MM.1S (cell line): ENCODE measurements around the gene RSU1.

Experiments
- DNase-seq: peaks from one replicate; pipeline ENCODE4 v3.0.0-alpha.2; 2015
- H2AFZ ChIP-seq: fragments of 300-600 bp; sonication (generic); 2 replicates; pipeline ENCODE4 v1.6.0; 2016; ENCODE audit warnings: antibody characterized with exemption, low read length
- H3F3A ChIP-seq: fragments of 300-600 bp; sonication (generic); 2 replicates; pipeline ENCODE4 v1.6.1; 2016; ENCODE audit warnings: mild to moderate bottlenecking, antibody characterized with exemption, low read length, moderate library complexity, mixed read lengths; ENCODE audit not compliant: insufficient read depth
- H3K27ac ChIP-seq: fragments of 300-600 bp; sonication (generic); 2 replicates; pipeline ENCODE4 v1.5.1; 2016; ENCODE audit warnings: mild to moderate bottlenecking, low read length
- H3K27me3 ChIP-seq: fragments of 300-600 bp; sonication (generic); replicated peaks from 2 replicates; pipeline ENCODE4 v1.6.0; 2016; ENCODE audit warnings: low read length; ENCODE audit not compliant: insufficient read depth
- H3K36me3 ChIP-seq: fragments of 300-600 bp; sonication (generic); replicated peaks from 2 replicates; pipeline ENCODE4 v1.6.1; 2016; ENCODE audit warnings: mild to moderate bottlenecking, low read length, mixed read lengths; ENCODE audit not compliant: insufficient read depth
- H3K4me1 ChIP-seq: fragments of 300-600 bp; sonication (generic); 2 replicates; pipeline ENCODE4 v1.6.1; 2016; ENCODE audit warnings: low read length, mixed read lengths
- H3K4me2 ChIP-seq: fragments of 300-600 bp; sonication (generic); 2 replicates; pipeline ENCODE4 v1.6.0; 2016; ENCODE audit warnings: low read depth, low read length
- H3K4me3 ChIP-seq: fragments of 300-600 bp; sonication (generic); 2 replicates; pipeline ENCODE4 v1.5.1; 2016; ENCODE audit warnings: low read length, mixed read lengths
- H3K79me2 ChIP-seq: fragments of 300-600 bp; sonication (generic); 2 replicates; pipeline ENCODE4 v1.6.1; 2016; ENCODE audit warnings: mixed run types, low read length, mixed read lengths
- H3K9ac ChIP-seq: fragments of 300-600 bp; sonication (generic); 2 replicates; pipeline ENCODE4 v1.6.1; 2016; ENCODE audit warnings: low read length, mixed read lengths
- H3K9me2 ChIP-seq: fragments of 300-600 bp; sonication (generic); replicated peaks from 2 replicates; pipeline ENCODE4 v1.6.1; 2016; ENCODE audit warnings: mild to moderate bottlenecking, low read length, mixed read lengths; ENCODE audit not compliant: insufficient read depth
- H3K9me3 ChIP-seq: fragments of 300-600 bp; sonication (generic); replicated peaks from 2 replicates; pipeline ENCODE4 v1.6.1; 2016; ENCODE audit warnings: mild to moderate bottlenecking, low read length, mixed read lengths; ENCODE audit not compliant: insufficient read depth
- H4K20me1 ChIP-seq: fragments of 300-600 bp; sonication (generic); 2 replicates; pipeline ENCODE4 v1.6.1; 2016; ENCODE audit warnings: mild to moderate bottlenecking, low read length, moderate library complexity, mixed read lengths; ENCODE audit not compliant: insufficient read depth
- EZH2 ChIP-seq: fragments of 300-600 bp; sonication (generic); optimal IDR thresholded peaks from 2 replicates; pipeline ENCODE3; 2017; ENCODE audit warnings: low read depth, mild to moderate bottlenecking, antibody characterized with exemption, low read length, mixed read lengths
- EZH2phosphoT487 ChIP-seq: fragments of 300-600 bp; sonication (generic); IDR thresholded peaks from 2 replicates; pipeline ENCODE4 v1.6.1; 2018; ENCODE audit warnings: antibody characterized with exemption, low read length
- TF ChIP-seq, protein P1 (sequence below): fragments of 300-600 bp; sonication (generic); IDR thresholded peaks from 2 replicates; pipeline ENCODE4 v1.5.1; 2016; ENCODE audit warnings: antibody characterized with exemption, low read length, mixed read lengths

The RSU1 gene

DNA sequence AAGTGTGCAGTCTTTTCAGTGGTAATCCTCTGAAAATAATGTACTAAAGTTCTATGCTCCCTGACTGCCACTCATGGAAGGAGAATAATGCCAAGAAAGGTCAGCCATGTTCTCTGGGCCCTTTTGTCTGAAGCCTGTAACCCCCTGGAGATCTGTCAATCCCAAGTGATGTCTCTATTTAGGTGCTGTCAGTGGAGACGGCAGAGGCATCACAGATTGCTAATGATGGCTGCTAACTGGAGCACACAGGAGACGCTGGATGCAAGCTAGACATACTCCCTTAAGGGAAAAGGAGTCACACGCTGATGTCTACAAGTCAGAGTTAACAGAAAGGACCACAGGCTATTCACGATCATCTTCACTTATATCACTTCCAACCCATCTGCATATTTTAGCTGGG lies 118.8 kb downstream of the RSU1 start:
- H2AFZ ChIP-seq, result no peak overlapping the region
- H3K9ac ChIP-seq, result no peak overlapping the region
- TF ChIP-seq EZH2phosphoT487 (no peak), EZH2 (no peak)
- TF ChIP-seq, protein P1, sequence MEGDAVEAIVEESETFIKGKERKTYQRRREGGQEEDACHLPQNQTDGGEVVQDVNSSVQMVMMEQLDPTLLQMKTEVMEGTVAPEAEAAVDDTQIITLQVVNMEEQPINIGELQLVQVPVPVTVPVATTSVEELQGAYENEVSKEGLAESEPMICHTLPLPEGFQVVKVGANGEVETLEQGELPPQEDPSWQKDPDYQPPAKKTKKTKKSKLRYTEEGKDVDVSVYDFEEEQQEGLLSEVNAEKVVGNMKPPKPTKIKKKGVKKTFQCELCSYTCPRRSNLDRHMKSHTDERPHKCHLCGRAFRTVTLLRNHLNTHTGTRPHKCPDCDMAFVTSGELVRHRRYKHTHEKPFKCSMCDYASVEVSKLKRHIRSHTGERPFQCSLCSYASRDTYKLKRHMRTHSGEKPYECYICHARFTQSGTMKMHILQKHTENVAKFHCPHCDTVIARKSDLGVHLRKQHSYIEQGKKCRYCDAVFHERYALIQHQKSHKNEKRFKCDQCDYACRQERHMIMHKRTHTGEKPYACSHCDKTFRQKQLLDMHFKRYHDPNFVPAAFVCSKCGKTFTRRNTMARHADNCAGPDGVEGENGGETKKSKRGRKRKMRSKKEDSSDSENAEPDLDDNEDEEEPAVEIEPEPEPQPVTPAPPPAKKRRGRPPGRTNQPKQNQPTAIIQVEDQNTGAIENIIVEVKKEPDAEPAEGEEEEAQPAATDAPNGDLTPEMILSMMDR, result no peak
- no peaks in the 10 kb centered on the region for H4K20me1 ChIP-seq
- H3K4me1 ChIP-seq, result no peaks in the 10 kb centered on the region
- H3K4me2 ChIP-seq, result no peak overlapping the region
- H3K9me3 ChIP-seq, result no peaks in the 10 kb centered on the region
- H3K9me2 ChIP-seq, result no peaks in the 10 kb centered on the region
- no peak overlapping the region for H3K27ac ChIP-seq
- H3K4me3 ChIP-seq, result no peak overlapping the region
- no peak for DNase-seq
- H3K36me3 ChIP-seq, result no peaks in the 10 kb centered on the region
- no peaks in the 10 kb centered on the region for H3K79me2 ChIP-seq
- H3K27me3 ChIP-seq, result no peaks in the 10 kb centered on the region
- no peaks in the 10 kb centered on the region for H3F3A ChIP-seq

DNA sequence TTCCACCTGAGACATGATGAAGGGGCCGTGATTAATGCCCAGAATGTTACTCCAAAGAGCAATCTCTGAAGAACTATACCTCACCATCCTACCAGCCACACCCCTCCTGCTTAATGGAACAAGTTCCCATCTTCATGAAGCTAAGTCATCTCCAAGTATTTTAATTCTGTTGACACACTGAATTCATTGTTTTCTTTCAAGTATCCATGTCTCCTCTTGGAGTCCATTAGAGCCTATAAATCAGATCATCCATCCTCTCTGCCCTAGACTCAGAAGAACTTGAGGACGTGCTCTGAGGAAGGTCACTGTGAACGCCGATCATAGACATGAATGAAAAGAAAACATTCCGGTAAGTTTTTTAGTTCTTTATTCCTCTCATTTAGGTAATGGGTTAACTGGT lies 126.8 kb downstream of the RSU1 start:
- no peaks in the 10 kb centered on the region for H3K36me3 ChIP-seq
- no peaks in the 10 kb centered on the region for H3K4me1 ChIP-seq
- no peaks in the 10 kb centered on the region for H3K27me3 ChIP-seq
- no peak overlapping the region for H3K4me3 ChIP-seq
- H3F3A ChIP-seq, result no peaks in the 10 kb centered on the region
- TF ChIP-seq, protein P1, result no peak
- TF ChIP-seq EZH2 (no peak), EZH2phosphoT487 (no peak)
- no peaks in the 10 kb centered on the region for H3K9me3 ChIP-seq
- H4K20me1 ChIP-seq, result no peaks in the 10 kb centered on the region
- DNase-seq, result no peak
- no peak overlapping the region for H3K27ac ChIP-seq
- no peak overlapping the region for H2AFZ ChIP-seq
- H3K79me2 ChIP-seq, result no peaks in the 10 kb centered on the region
- H3K9me2 ChIP-seq, result no peaks in the 10 kb centered on the region
- no peak overlapping the region for H3K4me2 ChIP-seq
- H3K9ac ChIP-seq, result no peak overlapping the region

DNA sequence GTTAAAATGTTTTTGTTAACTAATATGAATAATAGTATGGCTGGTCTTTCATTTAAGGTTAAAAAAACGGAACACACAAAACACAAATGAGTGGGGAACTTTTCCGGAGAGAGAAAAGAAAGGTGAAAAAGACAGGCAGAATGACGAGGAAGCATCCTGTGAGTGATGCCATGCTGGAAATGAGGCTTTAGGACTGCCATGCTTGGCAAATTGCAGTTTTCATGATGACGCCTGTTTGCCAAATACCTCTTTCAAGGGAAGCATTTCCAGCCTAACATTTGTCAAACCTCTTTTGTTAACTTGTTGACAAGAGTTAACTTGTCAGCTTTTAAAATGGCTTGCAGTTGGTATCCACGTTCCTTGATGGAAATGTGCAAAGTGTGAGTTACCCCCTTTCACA lies 127.5 kb downstream of the RSU1 start:
- Histone ChIP-seq H3F3A (no peaks in the 10 kb centered on the region), H3K9me3 (no peaks in the 10 kb centered on the region), H2AFZ (no peak overlapping the region), H4K20me1 (no peaks in the 10 kb centered on the region), H3K27ac (no peak overlapping the region), H3K27me3 (no peaks in the 10 kb centered on the region), H3K4me1 (no peaks in the 10 kb centered on the region), H3K9ac (no peak overlapping the region), H3K9me2 (no peaks in the 10 kb centered on the region), H3K4me3 (no peak overlapping the region), H3K36me3 (no peaks in the 10 kb centered on the region), H3K79me2 (no peaks in the 10 kb centered on the region), H3K4me2 (no peak overlapping the region)
- TF ChIP-seq EZH2 (no peak), EZH2phosphoT487 (no peak)
- TF ChIP-seq, protein P1, result no peak
- no peak for DNase-seq
